IMR-90 (cell line): ENCODE data around the gene IL22. TPM values are rescaled to one million over a fixed set of nuclear protein-coding genes. Genes with fewer than 3 reads are reported as not detected.

Experiments
- ATAC-seq: fragments of 200-7000 bp; cut with Tn5 transposase; 2 replicates; pipeline ENCODE4 v1.9.1; 2020; ENCODE audit warnings: low read depth, mild to moderate bottlenecking, moderate library complexity
- BruUV-seq: library from RNA; stranded (reverse); fragments of 400-500 nt; replicated peaks from 2 replicates; lab custom pipeline; 2021; lab: Mats Ljungman, UMichigan
- CTCF ChIA-PET: fragments of 300-600 bp; formaldehyde crosslinking; extraction: SDS; loops from one replicate; lab custom pipeline; 2021; ENCODE audit warnings: antibody characterized with exemption; lab: Yijun Ruan, JAX
- POLR2A ChIA-PET: fragments of 300-600 bp; sonication (Branson Sonifier 250); formaldehyde crosslinking; loops from one replicate; lab custom pipeline; 2022; ENCODE audit warnings: antibody characterized with exemption; ENCODE audit not compliant: unreplicated experiment; lab: Charles Lee
- DNase-seq: peaks from one replicate; pipeline ENCODE4 v3.0.0; 2013
- H2AFZ ChIP-seq: replicated peaks from 2 replicates; pipeline ENCODE3; 2013; ENCODE audit warnings: low read length, mild to moderate bottlenecking; ENCODE audit not compliant: poor library complexity
- H2AK5ac ChIP-seq: 2 replicates; pipeline ENCODE4 v1.6.1; 2013; ENCODE audit warnings: low read depth, low read length, inconsistent platforms
- H2AK9ac ChIP-seq: replicated peaks from 2 replicates; pipeline ENCODE3; 2013; ENCODE audit warnings: mild to moderate bottlenecking, low read depth, low read length, moderate library complexity; ENCODE audit not compliant: poor library complexity
- H2BK120ac ChIP-seq: 2 replicates; pipeline ENCODE4 v1.6.1; 2013; ENCODE audit warnings: low read depth, low read length, inconsistent platforms
- H2BK15ac ChIP-seq: 3 replicates; pipeline ENCODE4 v1.6.1; 2013; ENCODE audit warnings: low read depth, low read length, inconsistent platforms
- H2BK20ac ChIP-seq: 2 replicates; pipeline ENCODE4 v1.6.1; 2013; ENCODE audit warnings: low read depth, mild to moderate bottlenecking, inconsistent platforms, low read length, moderate library complexity
- H2BK5ac ChIP-seq: 2 replicates; pipeline ENCODE4 v1.6.1; 2013; ENCODE audit warnings: mild to moderate bottlenecking, low read depth, low read length, inconsistent platforms; ENCODE audit not compliant: poor library complexity, severe bottlenecking
- H3K14ac ChIP-seq: replicated peaks from 2 replicates; pipeline ENCODE4 v1.6.1; 2013; ENCODE audit warnings: low read depth, low read length, inconsistent platforms
- H3K18ac ChIP-seq: 2 replicates; pipeline ENCODE4 v1.6.1; 2013; ENCODE audit warnings: low read depth, low read length, control low read depth
- H3K23ac ChIP-seq: 2 replicates; pipeline ENCODE4 v1.6.1; 2013; ENCODE audit warnings: low read depth, low read length, inconsistent platforms
- H3K27ac ChIP-seq: 2 replicates; pipeline ENCODE4 v1.5.1; 2013; ENCODE audit warnings: mild to moderate bottlenecking, control low read depth, low read length; ENCODE audit not compliant: insufficient read depth
- H3K27me3 ChIP-seq: 2 replicates; pipeline ENCODE4 v1.6.1; 2013; ENCODE audit warnings: low read length; ENCODE audit not compliant: control insufficient read depth, insufficient read depth
- H3K36me3 ChIP-seq: 2 replicates; pipeline ENCODE4 v1.6.1; 2013; ENCODE audit warnings: low read length, mixed read lengths; ENCODE audit not compliant: control insufficient read depth, insufficient read depth
- H3K4ac ChIP-seq: 2 replicates; pipeline ENCODE4 v1.6.1; 2013; ENCODE audit warnings: low read depth, low read length, inconsistent platforms
- H3K4me1 ChIP-seq: 2 replicates; pipeline ENCODE4 v1.6.1; 2013; ENCODE audit warnings: low read length, mixed read lengths; ENCODE audit not compliant: control insufficient read depth, insufficient read depth
- H3K4me2 ChIP-seq: 2 replicates; pipeline ENCODE4 v1.6.1; 2013; ENCODE audit warnings: low read depth, mild to moderate bottlenecking, control low read depth, low read length, moderate library complexity
- H3K4me3 ChIP-seq: 2 replicates; pipeline ENCODE4 v1.5.1; 2013; ENCODE audit warnings: low read depth, mild to moderate bottlenecking, control low read depth, low read length, moderate library complexity; ENCODE audit not compliant: insufficient read depth
- H3K56ac ChIP-seq: 2 replicates; pipeline ENCODE4 v1.6.1; 2013; ENCODE audit warnings: low read length, inconsistent platforms; ENCODE audit not compliant: insufficient read depth; ENCODE audit errors: extremely low read depth
- H3K79me1 ChIP-seq, 2 experiments: 2 replicates each; pipeline ENCODE4 v1.6.1; 2013; ENCODE audit warnings: low read length in 2 of 2, inconsistent platforms in 1 of 2, low read depth in 1 of 2
- H3K9ac ChIP-seq: 2 replicates; pipeline ENCODE4 v1.6.1; 2013; ENCODE audit warnings: low read depth, low read length, control low read depth
- H3K9me1 ChIP-seq: 2 replicates; pipeline ENCODE4 v1.6.1; 2013; ENCODE audit warnings: low read length, inconsistent platforms; ENCODE audit not compliant: insufficient read depth
- H3K9me3 ChIP-seq: 2 replicates; pipeline ENCODE4 v1.6.1; 2013; ENCODE audit warnings: low read length; ENCODE audit not compliant: control insufficient read depth, insufficient read depth
- H4K20me1 ChIP-seq: 2 replicates; pipeline ENCODE4 v1.6.1; 2013; ENCODE audit warnings: low read length, inconsistent platforms; ENCODE audit not compliant: insufficient read depth
- H4K5ac ChIP-seq: 2 replicates; pipeline ENCODE4 v1.6.1; 2013; ENCODE audit warnings: mild to moderate bottlenecking, low read depth, low read length, control low read depth
- H4K8ac ChIP-seq, 2 experiments: 2 replicates each; pipeline ENCODE4 v1.6.1; 2013; ENCODE audit warnings: low read depth in 2 of 2, low read length in 2 of 2, control low read depth in 1 of 2, inconsistent platforms in 1 of 2
- H4K91ac ChIP-seq: 2 replicates; pipeline ENCODE4 v1.6.1; 2013; ENCODE audit warnings: low read depth, low read length, inconsistent platforms; ENCODE audit not compliant: insufficient read depth
- FOS ChIP-seq: fragments of 150-350 bp; IDR thresholded peaks from 2 replicates; pipeline ENCODE4 v1.6.1; 2016; ENCODE audit warnings: low read depth, low read length
- MAFK ChIP-seq: IDR thresholded peaks from 2 replicates; pipeline ENCODE4 v1.6.1; 2012; ENCODE audit warnings: low read depth, low read length, improper control_type of control experiment
- MAZ ChIP-seq: IDR thresholded peaks from 2 replicates; pipeline ENCODE4 v1.6.1; 2012; ENCODE audit warnings: low read depth, mild to moderate bottlenecking, low read length, improper control_type of control experiment, moderate library complexity, borderline replicate concordance
- MXI1 ChIP-seq: IDR thresholded peaks from 2 replicates; pipeline ENCODE4 v1.6.1; 2012; ENCODE audit warnings: low read depth, mild to moderate bottlenecking, low read length, moderate library complexity, borderline replicate concordance
- RCOR1 ChIP-seq: IDR thresholded peaks from 2 replicates; pipeline ENCODE4 v1.6.1; 2012; ENCODE audit warnings: mild to moderate bottlenecking, low read length, improper control_type of control experiment; ENCODE audit not compliant: insufficient replicate concordance
- RFX5 ChIP-seq: IDR thresholded peaks from 2 replicates; pipeline ENCODE4 v1.8.0; 2012; ENCODE audit warnings: low read depth, mild to moderate bottlenecking, low read length, moderate library complexity
- WGBS, 2 experiments: methylation state at CpG; one replicate each; pipeline versions ENCODE4 v1.1.5 to v1.1.7; 2013; ENCODE audit warnings: missing lambda C conversion rate in 2 of 2; ENCODE audit not compliant: insufficient read length in 1 of 2; ENCODE audit errors: extremely low coverage in 2 of 2; 5-methylcytosine and 5-hydroxymethylcytosine counted together
- dilution Hi-C: fragments of 300-500 bp; cut with HindIII; formaldehyde crosslinking; loops from one replicate; pipeline ENCODE4 v1.14.3; 2018; ENCODE audit warnings: low sequenced_read_pairs; ENCODE audit not compliant: unreplicated experiment
- in situ Hi-C: fragments of 300-500 bp; cut with MboI; formaldehyde crosslinking; loops from 3 replicates; pipeline ENCODE4 v1.14.3; 2019; ENCODE audit warnings: low sequenced_read_pairs, inconsistent platforms, mixed read lengths
- intact Hi-C: fragments of 100-400 bp; cut with micrococcal nuclease; formaldehyde crosslinking; loops from 2 replicates; pipeline ENCODE4 v1.10.0; 2022
- polyA plus RNA-seq, 3 experiments: library from polyadenylated mRNA; depleted of rRNA; stranded (reverse); fragments of >200 nt; gene quantifications; 2 replicates each; pipeline ENCODE4 v1.2.3, GENCODE V29; 2012; ENCODE audit warnings: low replicate concordance in 1 of 3
- total RNA-seq: library from RNA; depleted of rRNA; stranded (reverse); fragments of >200 nt; gene quantifications from 2 replicates; pipeline ENCODE4 v1.2.3, GENCODE V29; 2012
- TF ChIP-seq, protein P1 (sequence below): conservative IDR thresholded peaks from 2 replicates; pipeline ENCODE4 v1.5.1; 2012; ENCODE audit warnings: mild to moderate bottlenecking, low read depth, low read length, improper control_type of control experiment
- TF ChIP-seq, protein P2 (sequence below): fragments of 150-350 bp; IDR thresholded peaks from 2 replicates; pipeline ENCODE4 v1.6.1; 2017; ENCODE audit warnings: mild to moderate bottlenecking, antibody characterized with exemption, low read length, low read depth

The IL22 gene
- total and polyA plus RNA-seq, 2 of the 4 experiments (the other 2 are of a cell fraction): not detected

- no peak overlapping the region for H4K5ac ChIP-seq
- H3K79me1 ChIP-seq: no peaks in the 10 kb centered on the region
- no peak overlapping the region for H3K27ac ChIP-seq
- H3K9ac ChIP-seq: no peak overlapping the region
- H2BK120ac ChIP-seq: no peak overlapping the region
- no peak overlapping the region for H4K8ac ChIP-seq
- no peaks in the 10 kb centered on the region for H4K20me1 ChIP-seq
- ATAC-seq: no peak
- no TSS peak for BruUV-seq
- no peak overlapping the region for H3K14ac ChIP-seq
- no peak overlapping the region for H4K91ac ChIP-seq
- no peak overlapping the region for H2BK15ac ChIP-seq
- no peak for DNase-seq
- H3K4me1 ChIP-seq: peaks cover under 1% of the 10 kb centered on the region; the same call in 1 of the 2 replicates
- no peak overlapping the region for H2AK9ac ChIP-seq
- no peak overlapping the region for H2AFZ ChIP-seq
- H3K4me2 ChIP-seq: no peak overlapping the region
- no peaks in the 10 kb centered on the region for H3K9me1 ChIP-seq
- no peak overlapping the region for H2AK5ac ChIP-seq
- TF ChIP-seq MXI1: no peak
- no peak for TF ChIP-seq MAFK
- TF ChIP-seq RCOR1: no peak
- TF ChIP-seq FOS: no peak
- no peak for TF ChIP-seq MAZ
- no peak for TF ChIP-seq RFX5
- TF ChIP-seq, protein P1, sequence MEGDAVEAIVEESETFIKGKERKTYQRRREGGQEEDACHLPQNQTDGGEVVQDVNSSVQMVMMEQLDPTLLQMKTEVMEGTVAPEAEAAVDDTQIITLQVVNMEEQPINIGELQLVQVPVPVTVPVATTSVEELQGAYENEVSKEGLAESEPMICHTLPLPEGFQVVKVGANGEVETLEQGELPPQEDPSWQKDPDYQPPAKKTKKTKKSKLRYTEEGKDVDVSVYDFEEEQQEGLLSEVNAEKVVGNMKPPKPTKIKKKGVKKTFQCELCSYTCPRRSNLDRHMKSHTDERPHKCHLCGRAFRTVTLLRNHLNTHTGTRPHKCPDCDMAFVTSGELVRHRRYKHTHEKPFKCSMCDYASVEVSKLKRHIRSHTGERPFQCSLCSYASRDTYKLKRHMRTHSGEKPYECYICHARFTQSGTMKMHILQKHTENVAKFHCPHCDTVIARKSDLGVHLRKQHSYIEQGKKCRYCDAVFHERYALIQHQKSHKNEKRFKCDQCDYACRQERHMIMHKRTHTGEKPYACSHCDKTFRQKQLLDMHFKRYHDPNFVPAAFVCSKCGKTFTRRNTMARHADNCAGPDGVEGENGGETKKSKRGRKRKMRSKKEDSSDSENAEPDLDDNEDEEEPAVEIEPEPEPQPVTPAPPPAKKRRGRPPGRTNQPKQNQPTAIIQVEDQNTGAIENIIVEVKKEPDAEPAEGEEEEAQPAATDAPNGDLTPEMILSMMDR: no peak
- TF ChIP-seq, protein P2, sequence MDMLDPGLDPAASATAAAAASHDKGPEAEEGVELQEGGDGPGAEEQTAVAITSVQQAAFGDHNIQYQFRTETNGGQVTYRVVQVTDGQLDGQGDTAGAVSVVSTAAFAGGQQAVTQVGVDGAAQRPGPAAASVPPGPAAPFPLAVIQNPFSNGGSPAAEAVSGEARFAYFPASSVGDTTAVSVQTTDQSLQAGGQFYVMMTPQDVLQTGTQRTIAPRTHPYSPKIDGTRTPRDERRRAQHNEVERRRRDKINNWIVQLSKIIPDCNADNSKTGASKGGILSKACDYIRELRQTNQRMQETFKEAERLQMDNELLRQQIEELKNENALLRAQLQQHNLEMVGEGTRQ: no peak
- H3K56ac ChIP-seq: no peak overlapping the region
- ChIA-PET CTCF (interaction anchor here (1.0 kb wide), 1 partner anchor 40 kb away, joined by 3 read pairs; no protein-coding TSS in a partner anchor), POLR2A (no interaction called here)
- intact Hi-C loops: no loop called here
- dilution Hi-C loops: no loop called here
- H3K27me3 ChIP-seq: no peaks in the 10 kb centered on the region
- H3K4me3 ChIP-seq: no peak overlapping the region
- no peaks in the 10 kb centered on the region for H3K9me3 ChIP-seq
- in situ Hi-C loops: no loop called here
- no peak overlapping the region for H3K23ac ChIP-seq
- no CpG with 5 or more reads among the region's 6 CpGs for WGBS, 2 experiments
- no peak overlapping the region for H3K4ac ChIP-seq
- no peak overlapping the region for H3K18ac ChIP-seq
- H2BK20ac ChIP-seq: no peak overlapping the region
- no peaks in the 10 kb centered on the region for H3K36me3 ChIP-seq
- H2BK5ac ChIP-seq: no peak overlapping the region
Measured at GRCh38 chr12:68276402-68276930, 23.1 kb upstream of the IL22 start.
